Immature natural killer cell (primary cell): ENCODE data around the gene ANKRD6. TPM values are rescaled to one million over a fixed set of nuclear protein-coding genes. Genes with fewer than 3 reads are reported as not detected.

Experiments
- DNase-seq, 3 donors: peaks; one replicate each; pipeline ENCODE4 v3.0.0; 2022; ENCODE audit warnings: mixed read lengths in 1 of 3
- H3K27ac Mint-ChIP-seq, 6 donors: one replicate each; pipeline ENCODE4 v1.8.0; 2020; ENCODE audit warnings: mixed read lengths in 6 of 6, mild to moderate bottlenecking in 5 of 6, inconsistent platforms in 4 of 6, moderate library complexity in 3 of 6
- H3K27me3 Mint-ChIP-seq, 3 donors: one replicate each; pipeline ENCODE4 v1.8.0; 2020 to 2021; ENCODE audit warnings: low read depth in 3 of 3, mild to moderate bottlenecking in 3 of 3, mixed read lengths in 3 of 3, moderate library complexity in 3 of 3, inconsistent platforms in 1 of 3
- H3K36me3 Mint-ChIP-seq, 3 donors: one replicate each; pipeline ENCODE4 v1.8.0; 2020; ENCODE audit warnings: mixed read lengths in 3 of 3, inconsistent platforms in 2 of 3, mild to moderate bottlenecking in 2 of 3
- H3K4me1 Mint-ChIP-seq, 2 donors: one replicate each; pipeline ENCODE4 v1.8.0; 2020; ENCODE audit warnings: inconsistent platforms in 2 of 2, mild to moderate bottlenecking in 2 of 2, mixed read lengths in 2 of 2, moderate library complexity in 1 of 2
- H3K4me3 Mint-ChIP-seq, 5 donors: one replicate each; pipeline ENCODE4 v1.8.0; 2020; ENCODE audit warnings: mild to moderate bottlenecking in 5 of 5, mixed read lengths in 5 of 5, inconsistent platforms in 3 of 5, moderate library complexity in 3 of 5
- H3K9me3 Mint-ChIP-seq, 6 donors: one replicate each; pipeline ENCODE4 v1.8.0; 2020; ENCODE audit warnings: mild to moderate bottlenecking in 6 of 6, mixed read lengths in 6 of 6, inconsistent platforms in 4 of 6, moderate library complexity in 3 of 6
- polyA plus RNA-seq, 3 donors: library from polyadenylated mRNA; unstranded; fragments of 300-500 nt; fragmentation: Illumina TruSeq; gene quantifications; one replicate each; pipeline ENCODE4 v1.2.3, GENCODE V29; 2021

Gene ANKRD6
- polyA plus RNA-seq, 3 donors from 2014 or later, result 0.06 to 3.0 (median 0.52) TPM

DNA sequence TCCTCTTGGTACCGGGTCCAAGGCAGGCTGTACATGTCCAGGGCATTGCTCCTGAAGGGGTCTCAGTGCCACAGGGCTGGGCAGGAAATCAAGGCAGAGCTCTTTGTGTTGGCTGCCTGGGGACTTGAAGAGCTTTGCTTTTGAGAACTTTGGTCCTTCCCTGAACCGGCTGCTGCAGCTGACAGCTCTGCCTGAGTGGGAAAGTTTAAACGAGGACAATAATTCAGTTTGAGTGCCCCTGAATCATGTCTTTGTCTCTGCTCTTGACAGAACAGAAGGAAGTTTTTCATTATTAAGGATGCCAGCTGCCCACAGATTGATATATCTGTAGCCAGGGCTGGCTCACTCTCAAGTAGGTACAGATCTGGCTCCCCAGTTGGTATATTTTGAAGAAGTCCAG lies 56.1 kb downstream of the ANKRD6 start:
- H3K36me3 Mint-ChIP-seq, result no peaks in the 10 kb centered on the region
- H3K27me3 Mint-ChIP-seq, result peaks cover 0 to 5% (median 3%) of the 10 kb centered on the region in 3 donors
- no peak for DNase-seq
- no peak overlapping the region for H3K27ac Mint-ChIP-seq
- H3K4me1 Mint-ChIP-seq, result peaks cover 2 to 5% of the 10 kb centered on the region in 2 donors
- no peak overlapping the region for H3K4me3 Mint-ChIP-seq
- no peaks in the 10 kb centered on the region for H3K9me3 Mint-ChIP-seq

DNA sequence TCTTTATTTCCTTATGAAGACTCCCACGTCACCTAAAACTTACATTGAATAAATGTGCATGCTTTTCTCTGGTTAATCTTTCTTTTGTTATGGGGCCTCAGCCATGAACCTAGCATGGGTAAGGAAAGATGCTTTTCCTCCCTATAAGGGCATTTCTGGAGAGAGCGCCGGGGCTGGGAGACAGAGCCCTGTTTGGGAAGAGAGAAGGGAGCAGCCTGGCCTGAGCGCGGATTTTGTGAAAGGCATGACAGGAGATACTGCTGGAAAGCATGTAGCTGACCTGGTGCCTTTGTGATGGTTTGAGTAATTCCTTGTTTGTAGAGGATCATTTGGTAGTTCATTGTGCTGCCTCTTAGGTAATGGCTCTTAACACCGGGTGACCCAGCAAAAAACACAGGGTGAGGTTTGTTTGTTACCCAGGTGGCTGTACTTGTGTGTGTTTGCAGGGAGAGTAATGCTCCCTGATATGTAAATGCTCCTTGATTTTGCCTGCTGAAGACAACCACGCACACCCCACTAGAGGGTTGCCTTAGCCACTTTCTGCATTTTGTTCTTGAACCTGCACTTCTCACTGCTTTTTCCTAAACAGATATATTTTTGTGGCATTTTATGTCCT lies 59.2 kb downstream of the ANKRD6 start:
- H3K4me1 Mint-ChIP-seq, result peaks cover 2 to 5% of the 10 kb centered on the region in 2 donors
- DNase-seq, result no peak
- no peak overlapping the region for H3K4me3 Mint-ChIP-seq
- no peak overlapping the region for H3K27ac Mint-ChIP-seq
- H3K9me3 Mint-ChIP-seq, result no peaks in the 10 kb centered on the region
- H3K36me3 Mint-ChIP-seq, result no peaks in the 10 kb centered on the region
- peaks cover 0 to 4% (median 3%) of the 10 kb centered on the region in 3 donors for H3K27me3 Mint-ChIP-seq

- Mint-ChIP-seq H3K27me3 (peaks cover 2 to 4% (median 3%) of the 10 kb centered on the region in 3 donors), H3K4me1 (peaks cover 2 to 5% of the 10 kb centered on the region in 2 donors), H3K4me3 (no peak overlapping the region), H3K9me3 (no peaks in the 10 kb centered on the region), H3K36me3 (peaks cover 0 to 2% (median 0%) of the 10 kb centered on the region in 3 donors), H3K27ac (no peak overlapping the region)
- no peak for DNase-seq
Measured at GRCh38 chr6:89494131-89494793, 61.3 kb downstream of the ANKRD6 start.

DNA sequence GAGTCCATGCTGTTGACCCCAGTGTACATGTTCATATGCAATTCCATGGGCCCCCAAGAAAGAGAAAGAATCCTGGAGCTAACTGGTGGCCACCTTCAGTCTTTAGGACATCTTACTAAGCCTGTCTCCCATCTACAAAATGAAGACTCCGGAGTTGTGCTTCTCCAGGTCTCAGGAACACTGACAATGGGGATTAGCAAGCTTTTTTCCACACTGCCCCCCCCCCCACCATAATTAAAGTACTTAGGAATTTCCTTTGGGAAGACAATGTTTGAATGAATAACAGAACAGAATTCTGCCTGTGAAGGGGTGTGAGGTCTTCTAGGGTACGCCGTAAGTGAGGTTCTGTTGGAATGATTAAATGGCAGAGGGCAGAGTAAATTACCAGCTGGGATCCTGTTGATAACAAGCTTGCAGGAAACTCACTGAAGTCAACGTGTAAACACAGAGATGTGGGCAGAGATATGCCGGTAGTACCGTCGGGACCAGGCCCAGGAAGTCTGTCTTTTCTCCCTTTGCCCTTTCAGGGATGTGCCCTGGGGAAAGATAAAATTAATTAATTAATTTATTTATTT lies 63.1 kb downstream of the ANKRD6 start:
- peaks cover 2 to 5% of the 10 kb centered on the region in 2 donors for H3K4me1 Mint-ChIP-seq
- no peak overlapping the region for H3K27ac Mint-ChIP-seq
- H3K9me3 Mint-ChIP-seq, result no peaks in the 10 kb centered on the region
- DNase-seq, result no peak
- H3K4me3 Mint-ChIP-seq, result no peak overlapping the region
- peaks cover 3 to 6% (median 4%) of the 10 kb centered on the region in 3 donors for H3K27me3 Mint-ChIP-seq
- H3K36me3 Mint-ChIP-seq, result peaks cover 0 to 2% (median 0%) of the 10 kb centered on the region in 3 donors

GRCh38 chr6:89500611-89501010 lies 67.7 kb downstream of the ANKRD6 start:
- H3K9me3 Mint-ChIP-seq, result no peaks in the 10 kb centered on the region
- H3K4me3 Mint-ChIP-seq, result no peak overlapping the region
- no peak overlapping the region for H3K27ac Mint-ChIP-seq
- no peak for DNase-seq
- H3K27me3 Mint-ChIP-seq, result peaks cover 0 to 6% (median 0%) of the 10 kb centered on the region in 3 donors
- H3K4me1 Mint-ChIP-seq, result no peaks in the 10 kb centered on the region
- H3K36me3 Mint-ChIP-seq, result peaks cover 0 to 2% (median 0%) of the 10 kb centered on the region in 3 donors

DNA sequence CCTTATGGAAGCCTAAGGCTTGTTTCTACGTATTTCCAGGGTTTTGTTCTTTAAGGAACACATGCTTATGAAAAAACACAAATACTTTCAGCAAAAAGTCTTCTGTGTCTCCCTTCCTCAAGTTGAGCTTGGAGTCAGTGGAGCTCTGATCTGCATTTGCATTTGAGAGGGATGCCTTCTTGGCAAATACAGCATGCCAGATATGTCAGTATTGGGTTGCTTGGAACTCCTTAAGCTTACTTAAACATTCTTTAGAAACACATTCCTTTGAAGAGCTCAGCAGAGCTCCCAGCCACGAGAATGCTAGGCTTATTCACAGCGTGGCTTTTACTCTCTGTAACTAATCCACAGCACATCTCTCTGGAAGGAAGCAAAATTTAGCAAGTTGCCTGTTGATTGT lies 68.3 kb downstream of the ANKRD6 start:
- H3K4me3 Mint-ChIP-seq, result no peak overlapping the region
- H3K9me3 Mint-ChIP-seq, result no peaks in the 10 kb centered on the region
- H3K36me3 Mint-ChIP-seq, result peaks cover 0 to 2% (median 0%) of the 10 kb centered on the region in 3 donors
- H3K27ac Mint-ChIP-seq, result no peak overlapping the region
- H3K4me1 Mint-ChIP-seq, result no peaks in the 10 kb centered on the region
- no peak for DNase-seq
- peaks cover 0 to 6% (median 0%) of the 10 kb centered on the region in 3 donors for H3K27me3 Mint-ChIP-seq

- Mint-ChIP-seq H3K4me1 (no peaks in the 10 kb centered on the region), H3K36me3 (peaks cover 0 to 2% (median 0%) of the 10 kb centered on the region in 3 donors), H3K27ac (no peak overlapping the region), H3K9me3 (no peaks in the 10 kb centered on the region), H3K27me3 (peaks cover 0 to 6% (median 1%) of the 10 kb centered on the region in 3 donors), H3K4me3 (no peak overlapping the region)
- DNase-seq, result no peak
Measured at GRCh38 chr6:89501753-89502152, 68.8 kb downstream of the ANKRD6 start.

GRCh38 chr6:89503641-89504040 lies 70.7 kb downstream of the ANKRD6 start:
- Mint-ChIP-seq H3K27ac (no peak overlapping the region), H3K27me3 (peaks cover 0 to 6% (median 1%) of the 10 kb centered on the region in 3 donors), H3K9me3 (no peaks in the 10 kb centered on the region), H3K4me3 (no peak overlapping the region), H3K36me3 (peaks cover 0 to 2% (median 0%) of the 10 kb centered on the region in 3 donors), H3K4me1 (no peaks in the 10 kb centered on the region)
- no peak for DNase-seq

- DNase-seq, result no peak
- Mint-ChIP-seq H3K36me3 (no peaks in the 10 kb centered on the region), H3K9me3 (no peaks in the 10 kb centered on the region), H3K27ac (no peak overlapping the region), H3K4me1 (no peaks in the 10 kb centered on the region), H3K4me3 (no peak overlapping the region), H3K27me3 (peaks cover 0 to 3% (median 1%) of the 10 kb centered on the region in 3 donors)
Measured at GRCh38 chr6:89505847-89506246, 72.9 kb downstream of the ANKRD6 start.

DNA sequence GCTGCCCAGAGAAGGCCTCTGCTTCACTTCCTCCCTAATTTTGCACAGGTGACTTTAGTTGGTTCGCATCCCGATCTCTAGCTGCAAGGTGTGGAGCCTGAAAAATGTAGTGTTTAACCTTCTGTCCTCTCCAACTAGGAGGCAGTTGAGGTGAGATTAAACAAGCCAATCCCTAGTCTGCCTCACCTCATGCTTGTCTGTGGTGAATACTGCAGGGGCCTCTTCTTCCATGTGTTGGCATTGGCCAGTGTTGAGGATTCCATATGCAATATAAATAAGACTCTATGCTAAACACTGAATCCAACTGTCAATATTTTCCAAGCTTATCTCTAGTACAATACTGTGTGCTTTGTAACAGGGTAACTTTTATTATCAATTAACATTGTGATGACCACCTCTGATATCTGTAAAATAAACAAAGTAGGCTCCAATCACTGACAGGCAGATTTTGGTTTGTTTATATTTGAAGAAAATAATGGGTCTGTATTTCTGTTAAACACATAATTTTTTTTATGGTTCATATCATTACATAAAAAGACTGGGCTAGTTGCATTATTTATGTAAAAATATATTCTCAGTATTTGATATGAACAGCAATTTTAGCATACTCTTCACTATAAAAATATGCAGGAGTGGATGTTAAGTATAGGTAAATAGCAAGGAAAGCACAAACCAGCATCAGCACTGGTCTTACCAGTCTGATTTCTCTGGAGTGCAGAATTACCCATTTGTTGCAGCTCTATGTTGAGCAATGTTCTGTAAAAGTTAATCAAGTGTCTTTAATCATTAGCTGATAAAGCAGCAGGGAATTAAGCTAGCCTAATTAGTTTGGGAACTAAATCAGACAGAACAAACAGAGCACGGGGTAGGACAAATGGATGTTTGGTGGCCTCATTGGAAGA lies 74.0 kb downstream of the ANKRD6 start:
- H3K9me3 Mint-ChIP-seq, result no peaks in the 10 kb centered on the region
- H3K36me3 Mint-ChIP-seq, result no peaks in the 10 kb centered on the region
- H3K27ac Mint-ChIP-seq, result no peak overlapping the region
- no peak overlapping the region for H3K4me3 Mint-ChIP-seq
- H3K27me3 Mint-ChIP-seq, result peaks cover 1 to 3% (median 2%) of the 10 kb centered on the region in 3 donors
- no peaks in the 10 kb centered on the region for H3K4me1 Mint-ChIP-seq
- DNase-seq, result no peak

DNA sequence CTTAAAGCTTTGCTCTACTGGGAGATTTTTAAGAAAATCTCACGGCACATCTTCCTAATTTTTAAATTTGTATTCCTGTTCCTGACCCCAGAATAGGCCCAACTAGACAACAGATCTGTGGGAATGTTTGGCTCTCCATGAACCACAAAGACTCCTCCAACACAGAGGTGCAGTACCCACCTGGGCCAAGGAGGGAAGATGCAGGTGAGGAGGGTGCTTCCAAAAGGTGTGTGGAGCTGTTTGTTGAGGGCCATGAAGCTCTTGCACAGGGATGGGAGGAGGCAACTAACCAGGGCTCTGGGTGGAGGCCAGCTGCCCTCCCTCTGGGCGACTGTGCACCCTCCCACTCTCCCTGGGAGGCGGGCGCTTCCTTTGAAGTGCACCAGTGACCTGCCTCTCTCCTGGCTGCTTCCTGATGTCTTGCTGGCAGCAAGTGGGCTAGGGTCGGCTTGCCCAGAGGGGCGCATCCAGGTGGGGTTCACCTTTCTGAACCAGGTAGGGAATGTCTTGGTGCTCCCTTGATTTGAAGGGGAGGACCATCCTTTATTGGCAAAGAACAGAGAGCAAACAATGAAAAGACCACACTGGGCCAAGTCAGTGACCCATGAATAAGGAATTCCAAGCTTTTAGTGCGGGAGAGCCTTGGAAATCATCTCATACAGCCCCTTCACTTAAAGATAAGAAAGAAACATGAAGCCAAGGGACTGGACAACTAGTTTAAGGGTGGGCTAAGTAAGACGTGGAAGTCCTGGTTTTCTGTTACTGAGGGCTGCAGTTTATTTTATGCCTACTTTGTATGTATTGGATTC lies 76.0 kb downstream of the ANKRD6 start:
- no peak overlapping the region for H3K27ac Mint-ChIP-seq
- peaks cover 1 to 3% (median 2%) of the 10 kb centered on the region in 3 donors for H3K27me3 Mint-ChIP-seq
- H3K4me3 Mint-ChIP-seq, result no peak overlapping the region
- H3K9me3 Mint-ChIP-seq, result no peaks in the 10 kb centered on the region
- no peaks in the 10 kb centered on the region for H3K4me1 Mint-ChIP-seq
- no peak for DNase-seq
- H3K36me3 Mint-ChIP-seq, result no peaks in the 10 kb centered on the region

- no peak for DNase-seq
- Mint-ChIP-seq H3K27ac (no peak overlapping the region), H3K4me1 (no peaks in the 10 kb centered on the region), H3K4me3 (no peak overlapping the region), H3K9me3 (no peaks in the 10 kb centered on the region), H3K27me3 (peaks cover 1 to 3% (median 2%) of the 10 kb centered on the region in 3 donors), H3K36me3 (no peaks in the 10 kb centered on the region)
Measured at GRCh38 chr6:89509777-89510281, 76.9 kb downstream of the ANKRD6 start.

DNA sequence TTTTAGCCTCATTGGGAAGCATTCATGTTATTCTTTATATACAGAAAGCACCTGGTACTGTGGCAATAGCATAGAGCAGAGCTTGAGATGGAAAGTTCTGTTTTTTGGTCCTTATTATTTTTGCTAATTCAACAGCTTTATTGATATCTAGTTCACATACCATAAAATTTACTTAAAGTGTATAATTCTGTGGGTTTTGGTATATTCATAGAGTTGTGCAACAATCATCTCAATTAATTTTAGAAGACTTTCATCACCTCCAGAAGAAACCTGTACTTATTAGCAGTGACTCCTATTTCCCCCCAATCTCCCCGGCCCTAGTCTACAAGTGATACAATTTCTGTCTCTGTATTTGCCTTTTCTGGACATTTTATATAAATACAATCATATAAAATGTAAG lies 77.4 kb downstream of the ANKRD6 start:
- no peaks in the 10 kb centered on the region for H3K4me1 Mint-ChIP-seq
- no peak overlapping the region for H3K27ac Mint-ChIP-seq
- no peaks in the 10 kb centered on the region for H3K9me3 Mint-ChIP-seq

More for the DNA sequence above, 77.4 kb downstream of the ANKRD6 start:
- no peak overlapping the region for H3K4me3 Mint-ChIP-seq
- H3K36me3 Mint-ChIP-seq, result no peaks in the 10 kb centered on the region
- no peak for DNase-seq
- peaks cover 1 to 3% (median 2%) of the 10 kb centered on the region in 3 donors for H3K27me3 Mint-ChIP-seq
